Measurements from ENCODE around the gene RPL22.

The RPL22 gene

GRCh38 chr1:6171548-6172124, 27.8 kb downstream of the RPL22 start:
- DNase-seq, result no peak

- DNase-seq, result no peak
Measured at GRCh38 chr1:6170742-6171201, 28.6 kb downstream of the RPL22 start.

DNA sequence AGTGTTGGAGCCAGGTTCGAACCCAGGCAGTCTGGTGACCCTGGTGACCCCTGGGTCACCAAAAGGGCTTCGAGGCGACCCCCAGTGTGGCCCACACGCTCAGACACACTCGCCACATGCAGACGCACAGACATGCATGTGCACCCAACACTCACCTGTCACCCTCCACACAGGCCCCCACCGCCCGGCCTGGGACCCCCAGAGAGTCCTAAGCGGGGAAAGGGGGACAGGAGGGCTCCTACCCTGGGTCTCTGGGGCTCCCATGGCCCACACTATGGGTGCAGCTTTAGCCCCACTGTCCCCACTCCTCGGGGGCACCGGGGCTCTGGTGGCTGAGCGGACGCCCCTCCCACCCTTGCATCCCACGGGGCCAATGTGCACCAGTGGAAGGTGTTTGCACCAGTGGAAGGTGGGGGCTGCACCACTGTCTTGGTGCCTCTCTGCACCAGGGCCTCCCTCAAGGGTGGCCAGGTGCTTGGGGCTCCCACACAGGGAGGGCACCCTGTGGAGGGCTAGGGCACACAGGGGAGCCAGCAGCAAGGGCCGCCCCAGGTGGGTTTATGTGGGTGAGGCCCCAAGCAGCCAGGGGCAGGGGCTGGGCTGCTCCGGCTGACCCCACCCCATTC, 29.2 kb downstream of the RPL22 start:
- no peak for DNase-seq

DNA sequence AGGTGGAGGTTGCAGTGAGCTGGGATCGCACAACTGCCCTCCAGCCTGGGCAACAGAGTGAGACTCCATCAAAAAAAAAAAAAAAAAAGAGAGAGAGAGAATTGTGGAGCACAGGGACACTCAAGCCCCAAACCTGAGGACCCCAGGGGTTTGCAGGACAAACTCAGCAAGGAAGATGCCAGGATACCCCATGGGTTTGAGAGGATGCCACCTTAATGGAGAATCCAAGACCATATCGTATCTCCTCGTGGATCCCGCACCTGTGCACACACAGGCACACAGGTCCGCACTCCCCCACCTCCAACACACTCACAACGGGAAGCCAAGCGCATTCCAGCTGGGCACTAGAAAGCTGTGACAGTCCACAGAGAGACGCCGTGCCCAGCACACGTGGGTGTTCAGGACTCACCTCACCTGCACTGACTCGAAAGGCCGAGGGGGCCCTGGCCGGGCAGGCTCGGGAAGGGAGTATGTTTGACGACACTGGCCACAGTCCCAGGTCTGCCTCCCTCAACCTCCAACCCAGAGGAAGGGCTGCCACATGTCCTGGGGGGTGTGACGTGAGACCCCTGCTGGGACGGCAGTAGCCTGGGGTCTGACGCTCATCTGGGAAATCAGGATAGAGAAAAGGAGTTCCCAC, 30.3 kb downstream of the RPL22 start:
- DNase-seq, result no peak

DNA sequence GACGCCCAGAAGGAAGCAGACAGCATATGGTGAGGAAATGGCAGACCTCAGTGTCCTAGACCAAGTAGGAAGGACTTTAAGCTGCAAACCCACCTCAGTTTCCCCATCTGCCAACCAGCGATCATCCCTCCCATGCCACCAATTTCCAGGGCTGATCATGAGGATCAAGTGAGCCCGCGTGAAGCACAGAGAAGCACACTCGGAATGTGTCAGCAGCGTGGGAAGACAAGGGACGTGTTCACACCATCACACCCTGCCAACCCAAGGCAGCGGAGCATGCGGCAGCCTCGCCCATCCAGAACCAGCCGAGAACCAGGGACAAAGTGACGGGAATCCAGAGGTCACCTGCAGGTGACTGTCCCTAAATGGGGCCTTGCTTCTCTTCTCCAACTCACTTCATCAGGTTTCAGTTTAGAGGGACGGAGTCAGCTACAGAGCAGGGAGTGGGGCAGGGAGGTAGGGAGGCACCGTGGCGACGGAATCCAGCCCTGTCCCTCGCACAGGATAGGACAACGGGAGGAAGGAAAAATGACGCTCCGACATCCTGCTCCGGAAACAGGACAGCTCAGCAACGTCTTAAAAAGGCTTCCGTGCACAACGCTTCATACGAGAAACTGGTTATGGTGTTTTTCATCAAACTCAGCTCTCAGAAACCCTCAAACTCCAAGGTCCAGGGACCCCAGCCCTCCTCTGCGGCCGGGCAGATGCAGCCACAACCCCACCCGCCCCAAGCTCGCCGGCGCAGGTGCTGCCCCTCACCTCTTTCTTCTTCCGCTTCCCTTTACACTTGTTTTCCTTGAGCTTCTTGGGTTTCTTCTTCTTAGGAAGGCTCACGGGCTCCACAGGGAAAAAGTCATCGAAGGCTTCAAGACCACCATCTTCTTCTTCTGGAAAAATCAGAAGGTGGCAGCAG, 31.7 kb downstream of the RPL22 start:
- no peak for DNase-seq

GRCh38 chr1:6166655-6167390, 32.6 kb downstream of the RPL22 start:
- DNase-seq, result no peak

DNA sequence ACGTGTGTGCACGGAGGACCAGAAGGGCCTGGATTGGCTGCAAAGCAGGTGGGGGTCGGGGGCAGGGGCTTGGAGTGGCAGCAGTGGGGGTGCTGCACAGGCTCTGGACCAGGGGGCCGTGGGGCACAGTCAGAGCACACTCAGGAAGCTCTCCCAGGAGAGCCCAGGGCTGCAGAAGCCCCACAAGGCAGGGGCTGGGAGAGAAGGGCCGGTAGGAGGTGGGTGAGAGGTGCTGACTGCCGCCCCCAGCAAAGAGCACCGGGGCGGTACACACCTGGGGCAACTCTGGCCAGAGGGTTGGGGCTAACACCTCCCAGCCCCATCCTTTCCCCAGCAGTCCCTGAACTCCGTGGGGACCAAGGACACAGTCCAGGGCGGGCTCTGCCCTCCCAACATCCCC, 33.2 kb downstream of the RPL22 start:
- no peak for DNase-seq

DNA sequence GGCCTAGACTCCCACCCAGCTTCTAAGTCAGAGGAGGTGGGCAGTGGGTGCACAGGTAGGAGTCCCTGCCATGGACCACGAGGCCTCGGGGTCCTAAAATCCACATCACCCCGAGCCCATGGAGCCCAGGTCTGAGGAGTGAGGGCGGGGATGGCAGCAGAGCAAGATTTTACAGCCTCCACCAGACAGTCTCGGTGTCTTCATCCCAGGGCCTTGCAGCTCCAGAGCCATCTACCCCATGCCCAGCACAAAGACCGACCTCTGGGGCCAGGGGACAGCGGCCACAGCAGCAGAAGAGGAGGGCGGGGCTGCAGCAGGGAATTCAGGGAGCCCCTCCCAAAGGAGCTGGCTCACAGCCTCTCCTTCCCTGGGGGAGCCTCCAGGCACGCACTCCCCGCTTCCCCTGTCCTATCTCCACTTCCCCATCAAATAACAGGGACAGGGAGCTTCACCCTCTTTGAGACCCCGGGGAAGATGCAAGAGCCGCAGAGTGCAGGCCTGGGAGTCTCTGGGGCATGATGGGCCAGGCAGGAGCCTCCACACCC, 33.9 kb downstream of the RPL22 start:
- DNase-seq, result no peak

DNA sequence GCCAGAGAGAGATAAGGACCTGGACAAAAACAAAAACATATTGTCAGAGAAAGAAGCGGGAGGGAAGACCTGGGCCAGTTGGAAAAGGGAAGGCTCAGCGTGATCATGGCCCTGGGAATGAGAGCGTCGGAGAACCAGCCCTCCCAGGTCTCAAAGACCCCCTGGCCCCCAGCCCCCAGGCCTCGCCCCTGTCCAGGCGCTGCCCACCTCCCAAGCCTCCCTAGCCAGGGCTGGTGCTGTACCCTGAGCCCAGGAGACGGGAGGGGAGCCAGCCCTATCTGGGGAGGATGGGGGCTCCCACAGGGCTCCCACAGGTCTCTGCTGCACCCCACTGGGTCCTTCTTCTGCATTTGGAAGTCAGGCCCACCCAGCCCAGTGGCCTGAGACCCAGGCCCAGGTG, 34.4 kb downstream of the RPL22 start:
- no peak for DNase-seq

DNA sequence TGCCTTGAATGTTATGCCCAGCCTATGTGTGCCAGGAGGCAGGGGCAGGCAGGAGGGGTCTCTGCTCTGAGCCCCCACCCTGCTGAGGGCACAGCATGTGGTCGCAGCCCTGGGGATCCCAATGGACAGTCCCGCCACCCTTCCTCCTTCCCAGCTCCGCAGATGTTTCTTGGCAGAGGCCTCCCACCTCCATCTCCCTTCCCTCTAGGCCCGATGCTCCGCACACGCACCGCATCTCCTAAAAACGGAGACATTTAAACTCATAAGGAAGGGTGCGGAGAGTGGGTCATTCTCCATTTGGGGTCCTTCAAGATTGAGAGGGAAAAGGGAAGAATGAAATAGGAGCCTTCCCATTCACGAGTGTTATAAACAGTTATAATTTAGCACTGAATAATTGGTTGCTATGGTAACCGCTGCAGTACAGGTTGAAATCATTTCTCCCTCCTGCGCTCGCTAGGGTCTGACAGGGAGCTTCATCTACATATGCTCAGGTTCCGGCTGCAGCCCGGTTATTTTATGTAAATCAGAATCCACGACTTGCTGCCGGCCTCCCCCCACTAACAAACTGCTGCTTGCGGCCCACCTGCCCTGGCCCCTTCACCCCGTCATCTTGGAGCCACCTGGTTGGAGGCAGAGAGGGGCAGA, 35.3 kb downstream of the RPL22 start:
- no peak for DNase-seq

DNA sequence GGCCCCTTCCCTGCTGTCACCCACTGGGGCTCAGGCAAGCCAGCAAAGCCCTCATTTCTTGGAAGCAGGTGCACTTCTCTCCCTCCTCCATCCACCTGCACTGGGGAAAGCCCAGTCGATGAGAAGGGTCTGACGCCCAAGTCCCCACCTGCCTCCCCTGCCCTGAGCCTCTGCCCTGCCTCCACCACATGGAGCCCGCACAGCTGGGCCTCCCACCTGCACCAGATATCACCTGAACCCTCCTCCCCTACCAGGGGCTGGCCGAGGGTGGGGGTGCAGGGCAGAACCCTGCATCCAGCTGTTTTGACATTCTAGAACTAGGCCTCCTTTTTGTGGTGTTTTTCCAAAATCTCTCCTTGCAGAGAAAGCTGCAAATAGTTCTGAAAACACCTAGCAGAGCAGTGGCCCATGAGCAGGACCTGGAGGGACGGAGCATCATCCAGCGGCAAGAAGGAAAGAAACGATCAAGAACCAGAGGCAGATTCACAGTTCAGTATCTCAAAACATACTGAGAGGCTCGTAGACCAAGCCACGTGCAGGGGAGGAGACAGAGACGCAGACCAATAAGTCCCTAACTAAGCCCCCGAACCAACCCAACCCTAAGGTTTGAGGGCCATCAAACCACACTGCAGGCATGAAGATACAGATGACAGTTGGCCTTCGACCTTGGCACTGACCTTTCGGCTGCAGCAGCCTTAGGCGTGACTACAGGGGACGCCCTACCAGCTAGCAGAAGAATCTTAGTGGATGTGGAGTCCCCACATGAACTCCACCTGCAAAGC, 36.0 kb downstream of the RPL22 start:
- DNase-seq, result no peak

DNA sequence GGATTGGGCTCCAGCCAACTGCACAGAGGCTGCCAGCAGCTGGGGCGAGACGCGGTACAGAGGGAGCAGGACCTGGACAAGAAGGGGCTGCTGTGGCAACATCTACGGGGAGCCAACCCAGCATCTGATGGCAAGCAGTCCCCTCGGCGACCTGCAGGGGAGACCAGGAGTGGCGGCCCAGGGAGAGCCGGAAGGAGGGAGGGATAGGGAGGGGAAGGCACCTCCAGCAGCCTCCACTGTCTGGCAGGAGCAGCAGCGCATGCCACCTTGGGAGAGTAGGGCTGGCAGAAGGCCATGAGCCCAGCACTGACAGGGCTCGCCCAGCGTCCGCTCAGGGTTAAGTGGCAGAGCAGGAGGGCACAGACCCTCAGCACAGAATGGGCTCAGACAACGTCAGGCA, 36.6 kb downstream of the RPL22 start:
- DNase-seq, result no peak

DNA sequence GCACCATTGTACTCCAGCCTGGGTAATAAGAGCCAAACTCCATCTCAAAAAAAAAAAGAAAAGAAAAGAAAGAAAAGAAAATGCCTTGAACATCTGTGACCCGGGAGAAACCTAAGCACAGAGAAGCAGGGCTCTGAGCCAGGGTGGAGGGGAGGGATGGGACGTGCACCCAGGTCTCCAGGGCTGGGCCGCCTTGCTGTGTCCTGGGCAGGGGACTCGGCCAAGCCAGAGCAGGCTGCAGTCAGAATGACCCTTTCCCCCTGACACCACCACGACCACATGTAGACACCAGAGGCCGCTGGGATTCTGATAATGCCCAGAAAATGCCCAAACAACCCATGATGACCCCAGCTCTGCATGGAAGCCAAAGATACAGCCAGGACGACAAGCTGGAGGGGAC, 37.1 kb downstream of the RPL22 start:
- DNase-seq, result no peak

GRCh38 chr1:6158181-6158580, 41.2 kb downstream of the RPL22 start:
- DNase-seq, result no peak

GRCh38 chr1:6157528-6158174, 41.7 kb downstream of the RPL22 start:
- no peak for DNase-seq

- no peak for DNase-seq
Measured at GRCh38 chr1:6157132-6157527, 42.3 kb downstream of the RPL22 start.

- no peak for DNase-seq
Measured at GRCh38 chr1:6154525-6155319, 44.7 kb downstream of the RPL22 start.

GRCh38 chr1:6152882-6153281, 46.5 kb downstream of the RPL22 start:
- no peak for DNase-seq

- DNase-seq, result no peak
Measured at GRCh38 chr1:6152181-6152580, 47.2 kb downstream of the RPL22 start.
